ENCODE results near the gene HOXD11.

DNA sequence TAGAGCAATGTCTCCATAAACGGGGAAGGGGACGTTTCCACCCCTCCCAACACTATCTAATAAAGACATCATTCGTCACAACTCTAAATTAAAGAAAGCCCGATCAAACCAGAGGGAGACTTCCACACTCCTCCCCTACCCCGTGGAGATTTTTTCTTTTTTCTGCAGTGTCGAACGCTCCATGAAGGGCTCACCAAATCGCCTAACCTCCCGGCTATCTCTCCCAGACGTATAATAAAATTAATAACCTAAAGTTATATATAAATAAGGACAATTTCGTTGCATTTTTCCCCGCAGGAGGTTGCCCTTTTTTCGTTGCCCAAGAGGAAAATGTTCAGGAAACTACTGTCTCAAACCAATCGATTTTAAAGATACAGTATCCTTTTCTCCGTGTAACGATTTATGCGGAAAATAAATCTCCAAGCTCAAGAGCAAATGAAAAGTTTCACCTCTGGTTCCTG is 25.7 kb upstream of the HOXD11 start:
- TF ChIP-seq, protein P1, sequence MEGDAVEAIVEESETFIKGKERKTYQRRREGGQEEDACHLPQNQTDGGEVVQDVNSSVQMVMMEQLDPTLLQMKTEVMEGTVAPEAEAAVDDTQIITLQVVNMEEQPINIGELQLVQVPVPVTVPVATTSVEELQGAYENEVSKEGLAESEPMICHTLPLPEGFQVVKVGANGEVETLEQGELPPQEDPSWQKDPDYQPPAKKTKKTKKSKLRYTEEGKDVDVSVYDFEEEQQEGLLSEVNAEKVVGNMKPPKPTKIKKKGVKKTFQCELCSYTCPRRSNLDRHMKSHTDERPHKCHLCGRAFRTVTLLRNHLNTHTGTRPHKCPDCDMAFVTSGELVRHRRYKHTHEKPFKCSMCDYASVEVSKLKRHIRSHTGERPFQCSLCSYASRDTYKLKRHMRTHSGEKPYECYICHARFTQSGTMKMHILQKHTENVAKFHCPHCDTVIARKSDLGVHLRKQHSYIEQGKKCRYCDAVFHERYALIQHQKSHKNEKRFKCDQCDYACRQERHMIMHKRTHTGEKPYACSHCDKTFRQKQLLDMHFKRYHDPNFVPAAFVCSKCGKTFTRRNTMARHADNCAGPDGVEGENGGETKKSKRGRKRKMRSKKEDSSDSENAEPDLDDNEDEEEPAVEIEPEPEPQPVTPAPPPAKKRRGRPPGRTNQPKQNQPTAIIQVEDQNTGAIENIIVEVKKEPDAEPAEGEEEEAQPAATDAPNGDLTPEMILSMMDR (IDR thresholded peaks at IDR 0.05), result no peak
- no peak for TF ChIP-seq POLR2A (IDR thresholded peaks at IDR 0.05)
